Measurements from ENCODE around the gene FSTL3.

FSTL3 gene

DNA sequence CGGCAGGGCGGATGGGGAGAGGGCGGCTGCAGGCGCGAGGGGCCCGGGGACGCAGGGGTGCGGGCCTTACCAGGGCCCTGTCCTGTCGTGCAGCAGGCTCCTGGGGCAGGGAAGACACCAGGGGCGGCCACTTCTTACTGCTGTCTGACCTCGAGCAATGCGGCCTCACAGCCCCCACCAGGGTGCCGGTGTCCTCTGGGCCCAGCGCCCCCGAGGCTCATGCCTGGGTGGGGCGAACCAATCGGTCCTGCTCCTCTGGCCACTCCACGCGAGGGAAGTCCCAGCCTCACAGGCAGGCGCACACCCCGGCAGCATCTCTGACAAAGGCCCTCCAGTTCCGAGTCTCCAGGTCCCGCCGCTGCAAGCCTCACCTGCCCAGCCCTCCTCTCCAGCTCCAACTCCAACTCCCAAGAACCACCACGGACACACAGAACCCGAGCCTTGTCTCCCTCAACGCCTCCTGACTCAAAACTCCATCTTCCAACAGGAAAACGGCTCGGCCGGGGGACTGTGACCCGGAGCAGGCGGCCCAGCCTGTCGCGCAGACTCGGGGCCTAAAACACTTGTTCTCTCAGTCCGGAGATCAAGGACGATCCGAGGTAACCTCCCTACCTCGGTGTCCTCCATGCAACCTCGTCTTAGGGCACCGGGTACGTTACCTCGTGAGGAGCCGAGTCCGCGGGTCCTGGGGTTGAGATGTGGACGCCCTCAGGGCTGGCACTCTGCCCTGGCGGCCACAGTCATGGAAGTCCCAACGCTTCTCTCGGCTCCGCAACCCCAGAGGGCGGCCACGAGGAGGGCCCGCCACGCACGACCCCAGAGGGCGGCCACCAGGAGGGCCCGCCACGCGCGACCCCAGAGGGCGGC lies 30.0 kb upstream of the FSTL3 start:
- no peak for DNase-seq

DNA sequence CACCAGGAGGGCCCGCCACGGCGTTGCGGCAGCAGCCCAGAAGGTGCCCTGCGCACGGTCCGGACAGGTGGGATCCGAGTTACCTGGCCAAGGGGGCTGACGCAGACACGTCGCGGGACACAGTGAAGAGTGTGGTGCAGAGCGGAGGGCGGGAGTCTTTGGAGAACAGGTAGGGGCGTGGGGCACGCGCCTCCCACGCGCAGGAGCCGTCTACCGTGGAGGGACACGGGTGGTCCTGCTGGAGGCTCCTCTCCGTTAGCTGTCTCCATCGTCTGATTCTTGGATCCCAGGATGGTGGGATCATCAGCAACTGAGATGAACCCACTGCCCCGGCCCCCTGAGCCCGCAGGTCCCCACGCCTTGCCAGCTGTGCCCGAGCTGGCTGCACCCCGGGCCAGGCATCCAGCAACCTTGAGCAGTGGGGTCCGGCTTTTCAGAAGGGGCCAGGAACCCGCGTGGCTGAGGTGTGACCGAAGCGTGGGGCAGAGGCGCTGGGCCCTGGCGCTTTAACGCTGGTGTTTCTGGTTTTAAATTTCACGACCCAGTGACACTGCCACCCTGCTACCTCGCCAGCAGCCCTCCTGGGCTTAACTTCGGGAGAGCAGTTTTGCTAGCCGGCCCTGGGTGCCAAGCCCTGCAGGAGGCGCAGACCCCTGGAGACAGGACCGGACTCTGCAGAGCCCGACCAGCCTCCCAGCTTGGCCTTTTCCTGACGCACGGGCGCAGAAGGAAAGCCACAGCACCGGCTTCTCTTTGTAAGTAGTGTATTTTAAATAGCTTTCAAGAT lies 29.2 kb upstream of the FSTL3 start:
- no peak for DNase-seq

DNA sequence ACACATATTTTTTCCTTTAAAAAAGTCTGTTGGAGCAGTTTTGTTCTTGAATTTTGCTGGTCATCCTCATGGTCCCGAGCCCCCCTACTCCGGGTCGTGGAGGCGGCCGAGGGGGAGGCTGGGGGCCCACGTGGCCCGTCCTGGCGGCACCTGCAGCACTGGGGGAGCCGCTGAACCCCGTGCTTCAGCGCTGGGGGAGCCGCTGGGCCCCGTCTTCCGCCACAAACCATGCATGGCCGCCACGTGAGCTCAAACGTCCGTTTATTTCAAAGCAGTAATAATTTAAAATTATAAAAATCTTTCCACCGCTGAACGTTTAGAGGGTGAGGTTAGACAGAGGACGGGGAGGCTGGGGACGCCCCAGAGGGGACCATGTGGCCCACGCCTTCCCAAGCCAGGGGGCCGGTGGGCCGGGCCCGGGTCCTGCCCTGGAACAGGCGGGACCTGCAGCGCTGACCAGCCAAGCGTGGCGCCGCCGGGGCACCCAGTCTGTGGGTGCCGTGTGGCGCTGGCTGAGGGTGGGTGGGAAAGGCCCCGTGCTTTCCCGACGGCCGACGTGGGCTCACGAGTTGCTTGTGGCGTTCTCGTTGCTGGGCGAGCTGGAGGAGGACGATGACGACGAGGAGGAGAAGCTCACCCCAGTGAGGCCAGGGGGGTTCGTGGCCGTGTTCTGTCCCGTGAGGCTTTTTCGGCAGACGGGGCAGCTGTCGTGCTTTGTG lies 28.5 kb upstream of the FSTL3 start:
- no peak for DNase-seq

DNA sequence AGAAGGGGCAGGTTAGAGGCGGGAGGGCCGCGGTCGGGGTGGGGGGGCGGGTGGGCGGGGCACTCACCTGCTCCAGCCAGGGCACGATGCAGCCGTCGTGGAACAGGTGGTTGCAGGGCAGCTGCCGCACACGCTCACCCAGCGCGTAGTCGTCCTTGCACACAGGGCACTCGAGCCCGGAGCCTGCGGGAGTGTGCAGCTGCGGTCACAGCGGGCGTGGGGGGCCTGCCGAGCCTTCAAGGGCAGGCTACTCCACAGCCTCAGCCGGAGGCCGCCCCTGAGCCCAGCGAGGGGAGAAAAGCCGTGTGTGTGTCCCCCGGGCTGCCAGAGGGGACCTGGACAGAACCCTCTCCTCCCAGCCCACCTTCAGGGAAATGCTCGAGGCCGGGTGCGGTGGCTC lies 27.9 kb upstream of the FSTL3 start:
- no peak for DNase-seq

DNA sequence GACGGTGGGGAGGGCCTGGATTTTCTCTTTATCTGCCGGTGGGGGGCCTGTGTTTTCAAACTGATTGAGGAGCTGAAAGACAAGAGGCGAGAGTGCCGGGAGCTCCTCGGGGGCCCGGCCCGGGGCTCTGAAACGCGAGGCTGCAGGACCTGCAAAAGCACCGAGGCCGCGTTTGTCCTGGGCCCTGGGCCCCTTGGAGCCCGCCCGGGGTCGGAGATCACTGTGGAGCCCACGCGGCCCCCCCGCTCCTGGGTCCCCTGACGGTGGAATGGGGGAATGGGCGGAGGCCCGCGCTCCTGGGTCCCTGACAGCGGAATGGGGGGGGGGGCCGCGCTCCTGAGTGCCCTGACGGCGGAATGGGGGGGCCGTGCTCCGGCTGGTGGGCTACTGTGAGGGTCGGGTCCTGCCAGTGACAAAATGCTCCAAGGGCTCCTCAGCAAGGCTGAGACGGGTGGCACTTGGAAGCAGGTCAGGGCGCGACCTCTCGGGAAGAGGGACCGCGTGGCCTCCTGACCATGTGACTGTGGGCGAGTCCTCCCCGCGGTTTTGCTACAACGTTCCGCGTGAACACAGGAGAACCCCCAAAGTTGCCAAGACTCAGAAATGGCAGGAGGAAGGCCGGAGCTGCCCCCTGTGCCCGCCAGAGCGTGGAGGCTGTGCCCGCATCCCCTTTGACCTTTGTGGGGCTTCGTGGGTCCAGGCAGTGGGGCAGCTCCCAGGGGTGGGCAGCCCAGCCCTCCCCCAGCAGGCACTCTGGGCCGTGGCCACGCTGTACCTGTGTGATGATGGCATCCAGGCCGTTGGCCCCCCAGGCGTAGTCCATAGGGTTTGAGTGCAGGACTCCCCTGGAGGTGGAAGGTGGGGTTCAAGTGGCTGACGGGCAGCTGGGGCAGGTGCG lies 27.0 kb upstream of the FSTL3 start:
- DNase-seq: no peak

DNA sequence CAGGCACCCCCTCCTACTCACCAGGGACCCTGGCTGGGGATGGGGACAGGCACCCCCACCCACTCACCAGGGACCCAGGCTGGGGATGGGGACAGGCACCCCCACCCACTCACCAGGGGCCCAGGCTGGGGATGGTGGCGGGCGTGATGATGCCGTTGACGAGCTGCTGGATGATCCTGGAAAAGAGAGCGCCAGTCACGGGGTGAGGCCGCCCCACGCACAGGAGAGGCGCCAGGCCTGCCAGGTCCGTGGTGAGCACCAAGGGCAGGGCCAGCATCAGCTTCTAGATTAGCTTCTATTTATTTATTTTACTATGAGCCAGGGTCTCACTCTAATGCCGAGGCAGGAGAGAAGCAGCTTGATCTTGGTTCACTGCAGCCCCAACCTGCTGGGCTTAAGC lies 26.1 kb upstream of the FSTL3 start:
- no peak for DNase-seq

DNA sequence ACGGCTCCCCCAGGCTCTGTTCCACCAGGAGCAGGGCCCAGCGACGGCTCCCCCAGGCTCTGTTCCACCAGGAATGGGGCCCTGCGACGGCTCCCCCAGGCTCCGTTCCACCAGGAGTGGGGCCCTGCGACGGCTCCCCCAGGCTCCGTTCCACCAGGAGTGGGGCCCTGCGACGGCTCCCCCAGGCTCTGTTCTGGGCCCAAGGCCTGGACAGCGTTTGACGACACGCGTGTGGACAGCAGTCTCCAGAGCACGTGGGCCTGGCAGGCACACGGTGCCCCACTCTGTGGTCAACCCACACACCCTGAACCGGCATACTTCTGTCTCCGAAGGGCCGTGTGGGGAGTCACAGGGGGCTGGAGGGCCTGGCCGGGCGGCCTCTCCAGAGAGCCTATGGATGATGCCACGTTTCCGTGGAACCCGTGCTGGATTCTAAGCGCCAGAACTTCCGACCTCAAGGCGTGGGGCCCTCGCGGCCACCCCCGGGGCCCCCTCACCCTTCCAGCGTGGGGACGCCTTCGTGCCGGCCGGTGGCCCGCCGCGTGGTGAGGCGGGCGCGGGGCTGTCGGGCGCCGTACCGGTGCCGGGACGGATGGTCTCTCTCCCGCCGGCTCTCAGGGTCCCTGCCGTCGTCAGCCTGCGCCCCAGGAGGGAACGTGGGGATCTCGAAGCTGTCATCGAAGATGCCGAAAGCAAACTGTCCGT lies 24.9 kb upstream of the FSTL3 start:
- DNase-seq: no peak

DNA sequence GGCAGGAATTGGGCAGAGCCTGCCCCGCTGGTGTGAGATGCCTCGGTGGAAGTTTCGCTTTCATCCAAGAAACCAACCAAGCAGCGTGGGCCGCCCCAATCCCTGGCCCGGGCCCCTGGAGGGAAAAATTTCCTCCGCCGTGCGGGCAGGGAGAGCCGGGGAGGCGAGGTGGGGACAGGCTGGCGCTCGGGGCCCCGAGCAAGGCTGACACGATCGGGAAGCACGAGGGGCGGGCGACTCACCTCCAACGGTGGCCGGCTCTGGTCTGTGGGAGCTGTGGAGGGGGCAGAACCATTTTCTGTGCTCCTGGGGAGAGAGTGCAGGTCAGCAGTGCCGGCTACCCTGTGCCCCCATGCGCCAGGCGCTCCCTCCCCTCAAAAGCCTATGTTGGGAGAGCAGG lies 24.2 kb upstream of the FSTL3 start:
- no peak for DNase-seq

DNA sequence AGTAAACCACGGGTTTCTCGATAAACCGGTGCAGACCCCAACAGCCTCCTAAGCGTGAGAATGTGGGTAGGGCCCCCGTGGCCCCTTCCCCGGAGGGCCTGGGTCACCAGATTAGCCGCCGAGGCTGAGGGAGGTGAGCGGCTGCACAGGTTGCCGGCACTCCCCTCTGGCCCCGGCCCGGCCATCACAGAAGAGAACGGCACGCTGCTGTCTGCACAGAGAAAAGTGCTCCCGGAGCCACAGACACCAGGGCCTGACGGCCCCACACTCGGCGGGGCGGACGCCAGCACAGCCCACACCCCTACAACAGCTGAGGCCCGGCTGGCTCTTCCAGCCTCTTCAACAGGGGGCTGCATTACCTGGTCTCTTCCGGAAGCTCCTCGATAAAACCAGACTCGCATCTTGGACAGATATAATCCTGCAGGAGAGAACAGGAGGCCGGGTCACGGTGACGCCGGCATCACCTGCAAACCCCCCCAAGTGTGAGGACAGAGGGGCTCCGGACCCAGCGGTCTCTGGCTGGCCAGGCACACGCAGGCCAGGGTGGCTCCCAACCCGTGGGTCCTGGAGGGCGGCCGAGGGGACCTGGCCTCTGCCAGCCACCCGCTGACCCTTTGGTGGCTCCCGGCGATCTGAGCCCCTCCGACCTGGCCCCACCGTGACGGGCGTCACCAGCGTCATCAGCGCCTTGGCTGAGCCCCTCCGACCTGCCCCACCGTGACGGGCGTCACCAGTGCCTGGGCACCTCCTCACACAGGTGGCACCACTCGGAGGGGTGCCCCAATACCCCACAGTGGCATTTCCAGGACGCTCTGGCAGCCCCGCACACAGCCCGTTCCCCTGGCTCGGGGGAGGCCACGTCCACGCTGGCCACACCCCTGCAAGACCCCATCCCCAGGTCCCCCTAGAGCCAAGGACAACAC lies 23.5 kb upstream of the FSTL3 start:
- no peak for DNase-seq

DNA sequence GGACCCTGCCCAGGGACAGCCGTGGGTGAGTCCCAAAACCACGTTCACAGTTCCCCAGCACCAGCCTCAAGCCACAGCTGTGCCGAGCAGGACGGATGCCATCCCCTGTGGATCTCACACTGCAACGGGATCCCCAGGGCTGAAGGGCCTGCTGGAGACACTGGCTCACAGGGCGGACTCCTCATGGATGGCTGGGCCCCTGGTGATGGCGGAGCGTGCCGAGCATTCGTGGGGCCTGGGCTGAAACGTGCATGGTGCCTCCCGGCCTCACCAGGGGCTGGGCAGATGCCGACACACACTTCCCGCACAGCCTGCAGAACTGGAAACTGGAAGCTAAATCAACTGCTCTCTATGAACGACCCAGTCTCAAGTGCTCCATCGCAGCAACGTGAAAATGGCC lies 22.8 kb upstream of the FSTL3 start:
- no peak for DNase-seq

DNA sequence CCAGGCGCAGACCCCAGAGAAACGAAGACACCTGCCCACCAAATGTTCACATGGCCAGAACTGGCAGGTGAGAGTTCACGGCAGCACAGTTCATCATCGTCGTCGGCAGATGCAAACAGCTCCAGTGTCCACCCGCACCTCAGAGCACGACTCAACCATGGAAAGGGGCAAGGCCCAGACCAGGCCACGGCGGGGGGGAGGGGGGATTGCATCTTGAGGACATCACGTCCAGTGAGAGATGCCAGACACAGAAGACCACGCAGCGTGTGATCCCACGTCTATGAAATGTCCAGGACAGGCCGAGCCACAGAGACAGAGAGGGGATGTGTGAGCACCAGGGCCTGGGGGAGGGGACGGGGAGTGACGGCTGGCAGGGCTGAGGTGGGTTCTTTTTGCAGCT lies 20.5 kb upstream of the FSTL3 start:
- no peak for DNase-seq

DNA sequence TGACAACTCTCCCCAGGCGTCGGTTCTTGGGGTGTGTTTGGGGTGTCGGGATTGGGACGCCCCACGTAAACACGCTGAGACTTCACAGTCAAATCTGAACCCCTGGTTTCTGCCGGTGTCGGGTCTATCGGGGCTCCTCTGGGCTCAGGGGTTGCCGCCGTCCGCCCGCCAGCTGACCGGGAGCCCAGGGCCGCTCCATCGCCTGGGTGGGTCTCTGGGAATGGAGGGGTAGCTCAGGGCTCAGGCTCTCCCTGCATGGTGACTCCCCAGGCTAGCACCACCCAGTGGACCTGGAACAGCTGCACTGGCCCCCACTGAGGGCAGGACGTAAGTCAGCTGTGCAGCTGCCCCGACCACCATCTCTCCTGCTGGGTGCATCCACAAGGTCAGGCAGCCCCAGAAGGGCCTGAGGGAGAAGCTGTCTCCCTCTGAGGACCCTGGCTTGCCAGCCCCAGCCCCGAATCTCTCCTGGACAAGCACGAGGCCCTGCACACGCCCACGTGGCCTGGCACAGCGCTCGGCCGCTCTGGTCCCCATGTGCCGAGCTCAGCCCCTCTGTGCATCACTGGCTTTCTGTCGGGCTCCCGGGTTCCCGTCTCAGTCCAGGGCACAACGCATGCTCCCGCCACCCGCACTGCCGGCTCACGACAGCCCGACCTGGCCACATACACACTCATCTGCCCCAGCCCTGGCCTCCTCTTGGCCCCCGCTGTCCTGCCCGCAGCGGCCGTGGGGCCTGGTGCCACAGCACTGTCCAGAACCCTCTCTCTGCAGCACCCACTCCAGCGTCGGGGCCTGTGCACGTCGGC lies 19.2 kb upstream of the FSTL3 start:
- DNase-seq: no peak

DNA sequence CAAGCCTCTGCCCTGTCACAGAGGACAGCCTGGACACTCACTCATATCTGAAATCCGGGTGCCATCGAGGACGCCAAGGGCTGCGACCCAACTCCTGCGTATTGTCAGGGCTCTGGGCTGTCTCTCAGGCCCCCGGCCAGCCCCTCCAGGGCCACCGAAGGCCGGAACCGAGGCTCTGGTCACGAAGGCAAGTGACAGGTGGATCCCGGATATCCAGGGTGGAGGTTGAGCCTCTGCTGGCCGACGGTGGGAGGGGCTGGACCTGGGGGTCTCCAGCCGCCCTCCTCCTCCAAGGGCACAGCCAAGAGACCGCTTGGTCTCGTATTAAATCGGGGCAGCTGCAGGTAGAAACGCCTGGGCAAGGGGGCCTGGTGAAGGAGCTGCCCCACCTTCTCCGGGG lies 18.6 kb upstream of the FSTL3 start:
- no peak for DNase-seq

DNA sequence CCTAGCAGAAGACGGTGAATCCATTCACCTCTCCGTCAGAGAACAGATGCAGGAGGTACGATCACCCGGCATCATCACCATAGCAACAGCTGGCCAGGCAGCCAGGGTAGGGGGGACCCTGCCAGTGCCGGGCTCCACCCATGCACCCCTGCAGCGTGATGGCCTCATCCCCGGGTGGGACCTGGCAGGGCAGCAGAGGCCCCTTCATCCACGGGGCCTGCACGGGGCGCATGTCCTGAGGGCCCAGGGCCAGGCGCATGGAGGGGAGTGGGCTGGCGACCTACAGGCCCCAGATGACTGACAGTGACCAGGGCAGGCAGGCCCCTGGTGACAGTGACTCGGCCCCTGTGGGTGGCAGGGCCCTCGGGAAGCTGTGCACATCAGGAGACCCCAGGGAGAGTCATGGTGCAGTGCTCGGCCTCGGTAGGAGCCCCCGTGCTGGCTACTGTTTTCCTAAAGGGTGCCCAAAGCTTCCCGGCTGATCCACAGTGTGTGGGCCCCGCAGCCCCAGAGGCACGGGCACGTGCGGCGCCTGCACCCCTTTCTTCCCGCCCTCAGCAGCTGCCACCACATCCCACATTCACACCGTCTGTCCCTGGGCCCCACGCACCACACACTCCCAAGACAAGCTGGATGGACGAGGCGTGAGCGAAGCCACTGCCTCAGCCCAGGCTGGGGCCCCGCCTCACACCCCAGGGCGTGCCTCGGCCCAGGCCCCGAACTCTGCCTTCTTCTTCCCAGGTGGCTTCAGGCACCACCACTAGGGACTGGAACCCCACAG lies 17.9 kb upstream of the FSTL3 start:
- DNase-seq: no peak

DNA sequence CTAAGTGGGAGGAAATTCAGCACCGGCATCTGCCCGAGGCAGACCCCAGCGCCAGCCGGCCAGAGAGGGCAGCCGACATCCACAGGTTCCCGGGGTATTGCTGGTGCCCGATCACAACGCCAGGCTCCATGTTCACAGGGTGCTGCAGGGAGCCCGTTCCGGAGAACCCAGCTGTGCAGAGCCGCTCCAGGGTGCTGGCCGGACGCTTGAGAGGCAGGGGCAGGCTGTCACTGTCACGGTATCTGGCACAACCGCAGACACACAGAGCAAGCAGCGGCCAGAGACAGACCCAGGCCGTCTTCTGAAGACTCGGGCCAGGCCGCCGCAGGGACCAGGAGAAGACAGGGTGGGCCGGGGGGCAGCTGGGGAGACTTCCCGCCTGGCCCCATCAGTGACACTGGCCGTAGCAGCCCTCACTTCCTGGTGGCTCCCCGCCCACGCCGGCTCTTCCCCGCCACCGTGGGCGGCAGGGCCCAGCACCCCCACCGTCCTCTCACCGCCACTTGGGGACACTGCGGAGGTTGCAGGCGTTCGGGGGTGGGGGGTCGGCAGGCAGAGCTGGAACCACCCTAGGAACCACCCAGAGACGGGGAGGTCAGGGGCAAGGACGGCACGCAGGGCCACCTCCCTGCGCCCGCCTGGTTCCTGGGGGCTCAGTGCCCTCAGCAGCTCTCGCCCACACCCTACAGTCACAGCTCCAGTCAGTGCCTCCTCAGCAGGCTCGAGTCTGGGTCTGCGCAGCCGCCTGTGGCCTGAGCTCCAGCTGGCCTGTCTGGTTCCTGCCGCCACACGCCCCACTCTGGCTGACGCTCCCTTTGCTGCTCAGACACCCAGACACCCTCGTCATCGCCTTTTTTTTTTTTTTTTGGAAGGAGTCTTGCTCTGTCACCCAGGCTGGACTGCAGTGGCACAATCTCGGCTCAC lies 17.0 kb upstream of the FSTL3 start:
- DNase-seq: peak in 1 of 2 experiments; percentile 33

DNA sequence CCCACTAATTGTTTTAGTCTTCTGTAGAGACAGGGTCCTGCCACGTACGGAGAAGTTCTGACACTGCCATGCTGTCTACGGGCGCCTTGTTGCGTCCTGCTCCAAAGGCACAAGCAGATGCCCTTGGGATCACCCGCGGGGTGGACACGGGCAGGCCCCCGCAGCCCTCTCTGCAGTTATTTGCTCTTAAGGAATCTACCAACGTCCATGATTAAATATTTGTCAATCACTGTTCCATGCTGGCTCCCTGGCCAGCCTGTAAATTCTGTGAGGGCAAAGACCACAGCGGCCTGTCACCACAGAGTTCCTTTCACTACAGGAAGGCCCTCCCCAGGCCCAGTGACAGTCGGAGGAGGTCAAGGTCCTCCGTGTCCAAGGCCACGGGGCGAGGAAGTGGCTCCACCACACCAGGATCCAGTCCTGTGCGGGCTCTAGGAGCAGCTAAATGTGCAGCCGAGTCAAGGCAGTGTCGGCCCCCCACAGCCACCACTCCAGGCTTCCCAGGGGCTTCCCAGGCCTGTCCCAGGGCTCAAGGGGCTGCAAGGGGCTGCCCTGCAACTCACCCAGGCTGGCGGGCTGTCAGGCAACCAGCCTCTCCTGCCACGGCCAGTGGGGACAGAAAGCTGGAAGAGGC lies 15.3 kb upstream of the FSTL3 start:
- no peak for DNase-seq
